Midbrain (tissue), 1 donor: ENCODE data around the gene NME4.
A peak's percentile ranks its signal among the peaks of the same experiment; 100 is the strongest.

Experiments used
- DNase-seq: peaks from one replicate; lab custom pipeline; 2025; lab: John Stamatoyannopoulos, UW

NME4 gene

GRCh38 chr16:426906-427249 is 29.9 kb downstream of the NME4 start:
- peak; percentile 10 for DNase-seq

- DNase-seq, result no peak
Observed at GRCh38 chr16:427250-427649, 30.3 kb downstream of the NME4 start.

- DNase-seq, result no peak
Observed at GRCh38 chr16:430904-431303, 33.9 kb downstream of the NME4 start.

GRCh38 chr16:440627-441026 is 43.6 kb downstream of the NME4 start:
- no peak for DNase-seq

- DNase-seq, result no peak
Observed at GRCh38 chr16:441447-441846, 44.4 kb downstream of the NME4 start.

GRCh38 chr16:442976-443375 is 46.0 kb downstream of the NME4 start:
- no peak for DNase-seq

GRCh38 chr16:444027-444426 is 47.0 kb downstream of the NME4 start:
- no peak for DNase-seq

- no peak for DNase-seq
Observed at GRCh38 chr16:445566-445965, 48.6 kb downstream of the NME4 start.
